IMR-90 (cell line): ENCODE data around the gene FOXP4.

Source experiments
- CEBPB ChIP-seq: IDR thresholded peaks from 2 replicates; pipeline ENCODE4 v1.6.1; 2012; ENCODE audit warnings: low read depth, low read length, improper control_type of control experiment
- CHD1 ChIP-seq: IDR thresholded peaks from 2 replicates; pipeline ENCODE4 v1.6.1; 2012; ENCODE audit warnings: low read depth, low read length, improper control_type of control experiment
- CTCF ChIP-seq: conservative IDR thresholded peaks from 2 replicates; pipeline ENCODE4 v1.5.1; 2012; ENCODE audit warnings: mild to moderate bottlenecking, low read depth, low read length, improper control_type of control experiment
- FOS ChIP-seq: fragments of 150-350 bp; IDR thresholded peaks from 2 replicates; pipeline ENCODE4 v1.6.1; 2016; ENCODE audit warnings: low read depth, low read length
- MAFK ChIP-seq: IDR thresholded peaks from 2 replicates; pipeline ENCODE4 v1.6.1; 2012; ENCODE audit warnings: low read depth, low read length, improper control_type of control experiment
- MAZ ChIP-seq: IDR thresholded peaks from 2 replicates; pipeline ENCODE4 v1.6.1; 2012; ENCODE audit warnings: low read depth, mild to moderate bottlenecking, low read length, improper control_type of control experiment, moderate library complexity, borderline replicate concordance
- NFE2L2 ChIP-seq: fragments of 150-350 bp; IDR thresholded peaks from 2 replicates; pipeline ENCODE4 v1.6.1; 2016; ENCODE audit warnings: low read depth, mild to moderate bottlenecking, low read length
- POLR2A ChIP-seq: IDR thresholded peaks from 2 replicates; pipeline ENCODE4 v1.6.1; 2012; ENCODE audit warnings: mild to moderate bottlenecking, low read depth, low read length
- RAD21 ChIP-seq: IDR thresholded peaks from 2 replicates; pipeline ENCODE4 v1.6.1; 2012; ENCODE audit warnings: low read length, improper control_type of control experiment
- RCOR1 ChIP-seq: IDR thresholded peaks from 2 replicates; pipeline ENCODE4 v1.6.1; 2012; ENCODE audit warnings: mild to moderate bottlenecking, low read length, improper control_type of control experiment; ENCODE audit not compliant: insufficient replicate concordance
- RFX5 ChIP-seq: IDR thresholded peaks from 2 replicates; pipeline ENCODE4 v1.8.0; 2012; ENCODE audit warnings: low read depth, mild to moderate bottlenecking, low read length, moderate library complexity
- SMC3 ChIP-seq: fragments of 150-350 bp; IDR thresholded peaks from 2 replicates; pipeline ENCODE4 v1.6.1; 2016; ENCODE audit warnings: low read depth, mild to moderate bottlenecking, antibody characterized with exemption, low read length, moderate library complexity
- USF2 ChIP-seq: fragments of 150-350 bp; IDR thresholded peaks from 2 replicates; pipeline ENCODE4 v1.6.1; 2017; ENCODE audit warnings: mild to moderate bottlenecking, antibody characterized with exemption, low read length, low read depth

DNA sequence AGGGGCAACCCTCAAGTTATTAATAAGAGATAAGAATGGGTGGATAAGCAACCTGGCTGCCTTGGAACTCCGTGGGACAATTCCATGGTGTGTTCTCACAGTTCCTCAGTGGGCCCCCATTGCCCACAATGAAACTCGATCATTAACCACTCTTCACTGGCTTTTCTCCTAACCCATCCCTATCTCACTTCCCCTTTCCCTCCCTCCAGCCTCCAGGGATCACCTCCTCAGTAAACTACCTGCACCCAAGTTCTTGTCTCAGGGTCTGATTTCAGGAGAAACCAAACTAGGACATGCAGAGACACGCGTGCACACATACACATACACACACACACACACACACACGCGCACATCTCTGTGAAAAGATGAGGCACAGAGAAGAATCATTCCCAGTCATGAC, 37.7 kb upstream of the FOXP4 start:
- no peak for TF ChIP-seq FOS
- no peak for TF ChIP-seq NFE2L2
- no peak for TF ChIP-seq CTCF
- TF ChIP-seq POLR2A, result no peak
- no peak for TF ChIP-seq MAZ
- TF ChIP-seq RFX5, result no peak
- no peak for TF ChIP-seq MAFK
- TF ChIP-seq RAD21, result no peak
- TF ChIP-seq CEBPB, result no peak
- TF ChIP-seq USF2, result no peak
- TF ChIP-seq SMC3, result no peak
- TF ChIP-seq RCOR1, result no peak
- no peak for TF ChIP-seq CHD1
